GM12874 (cell line): Measurements from ENCODE around the gene SPON2.

Experiments
- CTCF ChIP-seq: IDR thresholded peaks from 2 replicates; pipeline ENCODE4 v1.5.1; 2011; ENCODE audit warnings: low read depth, mild to moderate bottlenecking, control low read depth, low read length, moderate library complexity; ENCODE audit not compliant: insufficient read depth

Gene SPON2

GRCh38 chr4:1137850-1138249, 34.5 kb downstream of the SPON2 start:
- no peak for TF ChIP-seq CTCF

- TF ChIP-seq CTCF: no peak
These were observed 35.2 kb downstream of the SPON2 start for GRCh38 chr4:1137063-1137776.

- TF ChIP-seq CTCF: no peak
These were observed 36.3 kb downstream of the SPON2 start for GRCh38 chr4:1136048-1136447.

- TF ChIP-seq CTCF: no peak
These were observed 39.4 kb downstream of the SPON2 start for GRCh38 chr4:1133033-1133432.

- TF ChIP-seq CTCF: peak; percentile 98
These were observed 41.8 kb downstream of the SPON2 start for GRCh38 chr4:1130316-1131186.

GRCh38 chr4:1126506-1126905, 45.9 kb downstream of the SPON2 start:
- TF ChIP-seq CTCF: no peak

- no peak for TF ChIP-seq CTCF
These were observed 47.6 kb downstream of the SPON2 start for GRCh38 chr4:1124818-1125217.
